Measurements from ENCODE around the gene RAPGEF1.

DNA sequence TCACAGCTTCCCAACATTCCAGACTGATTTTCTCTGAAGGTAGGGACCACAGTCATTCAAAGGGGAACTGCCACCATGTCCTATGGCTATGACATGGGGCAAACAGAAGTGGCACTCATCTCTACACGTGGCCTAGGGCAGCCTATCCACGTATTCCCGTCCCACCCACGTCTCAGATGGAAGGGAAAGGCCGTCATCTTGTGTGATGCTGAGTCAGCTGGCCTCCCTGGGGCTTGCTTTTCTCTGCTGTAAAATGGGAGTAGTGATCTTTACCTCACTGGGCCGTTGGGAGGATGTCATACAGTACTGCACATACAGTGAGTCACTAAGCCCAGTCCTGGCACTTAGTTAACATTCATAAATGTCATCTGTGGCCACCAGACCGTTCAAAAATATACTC lies 72.3 kb downstream of the RAPGEF1 start:
- TF ChIP-seq POLR2A (IDR thresholded peaks at IDR 0.05; ENCODE audit: low read length) (no peak), GATA1 (IDR thresholded peaks at IDR 0.05; ENCODE audit: low read depth, low read length) (no peak)
